OCI-LY7 (cell line): ENCODE data around the gene SSNA1. TPM values are rescaled to one million over a fixed set of nuclear protein-coding genes. Genes with fewer than 3 reads are reported as not detected.

Experiments used
- BruUV-seq: library from RNA; stranded (reverse); fragments of 400-500 nt; replicated peaks from 2 replicates; lab custom pipeline; 2021; lab: Mats Ljungman, UMichigan
- CTCF ChIA-PET: fragments of 300-600 bp; sonication (Branson Sonifier 250); formaldehyde crosslinking; loops from one replicate; lab custom pipeline; 2022; ENCODE audit warnings: antibody characterized with exemption; ENCODE audit not compliant: unreplicated experiment; lab: Charles Lee
- POLR2A ChIA-PET: fragments of 300-600 bp; sonication (Branson Sonifier 250); formaldehyde crosslinking; loops from one replicate; lab custom pipeline; 2022; ENCODE audit warnings: antibody characterized with exemption; lab: Charles Lee
- DNase-seq: peaks from one replicate; pipeline ENCODE4 v3.0.0-alpha.2; 2015; ENCODE audit warnings: low spot score
- H2AFZ ChIP-seq: fragments of 200-600 bp; sonication (generic), shearing (Covaris generic); 2 replicates; pipeline ENCODE4 v1.6.1; 2014; ENCODE audit warnings: mild to moderate bottlenecking, antibody characterized with exemption, low read length, moderate library complexity
- H3K27ac ChIP-seq: fragments of 200-600 bp; sonication (generic); 2 replicates; pipeline ENCODE4 v1.5.1; 2014; ENCODE audit warnings: mixed run types, low read depth, mild to moderate bottlenecking, moderate library complexity, low read length, inconsistent platforms; ENCODE audit not compliant: poor library complexity, severe bottlenecking
- H3K36me3 ChIP-seq: fragments of 200-600 bp; sonication (generic); 2 replicates; pipeline ENCODE4 v1.6.1; 2014; ENCODE audit warnings: mild to moderate bottlenecking, antibody characterized with exemption, low read length, moderate library complexity, mixed read lengths; ENCODE audit not compliant: insufficient read depth
- H3K4me1 ChIP-seq: fragments of 200-600 bp; sonication (generic); 2 replicates; pipeline ENCODE4 v1.5.1; 2014; ENCODE audit warnings: mild to moderate bottlenecking, low read length; ENCODE audit not compliant: insufficient read depth, poor library complexity, severe bottlenecking
- H3K4me2 ChIP-seq: fragments of 200-600 bp; sonication (generic); 2 replicates; pipeline ENCODE4 v1.6.1; 2014; ENCODE audit warnings: mild to moderate bottlenecking, low read length
- H3K4me3 ChIP-seq: fragments of 200-600 bp; sonication (generic); 2 replicates; pipeline ENCODE4 v1.5.1; 2014; ENCODE audit warnings: mild to moderate bottlenecking, low read depth, low read length; ENCODE audit not compliant: poor library complexity, severe bottlenecking
- H3K79me2 ChIP-seq: fragments of 200-600 bp; sonication (generic); 2 replicates; pipeline ENCODE4 v1.6.1; 2016; ENCODE audit warnings: low read depth, mild to moderate bottlenecking, low read length, moderate library complexity, mixed read lengths; ENCODE audit not compliant: insufficient read depth
- H3K9me2 ChIP-seq: fragments of 200-600 bp; sonication (generic); 2 replicates; pipeline ENCODE4 v1.6.1; 2016; ENCODE audit warnings: mild to moderate bottlenecking, low read length, mixed read lengths; ENCODE audit not compliant: insufficient read depth
- H3K9me3 ChIP-seq: fragments of 200-600 bp; sonication (generic); 2 replicates; pipeline ENCODE4 v1.6.1; 2014; ENCODE audit warnings: mild to moderate bottlenecking, mixed run types, low read length, mixed read lengths
- H4K20me1 ChIP-seq: fragments of 200-600 bp; sonication (generic); 2 replicates; pipeline ENCODE4 v1.6.1; 2014; ENCODE audit warnings: mild to moderate bottlenecking, antibody characterized with exemption, low read length, moderate library complexity, mixed read lengths; ENCODE audit not compliant: insufficient read depth
- CTCF ChIP-seq: fragments of 200-600 bp; sonication (generic); conservative IDR thresholded peaks from 2 replicates; pipeline ENCODE4 v1.5.1; 2014; ENCODE audit warnings: mild to moderate bottlenecking, antibody characterized with exemption, low read length, moderate library complexity, mixed read lengths
- EZH2phosphoT487 ChIP-seq: fragments of 200-600 bp; sonication (generic); IDR thresholded peaks from 2 replicates; pipeline ENCODE4 v1.6.1; 2018; ENCODE audit warnings: low read depth, borderline replicate concordance, mild to moderate bottlenecking, mixed run types, antibody characterized with exemption, low read length, moderate library complexity, mixed read lengths
- intact Hi-C: fragments of 100-400 bp; cut with micrococcal nuclease; formaldehyde crosslinking; loops from one replicate; pipeline ENCODE4 v1.10.0; 2022; ENCODE audit not compliant: unreplicated experiment
- total RNA-seq, 2 experiments: library from RNA; depleted of rRNA in 1 of 2; stranded (reverse); fragments of >200 nt in 1 of 2; shearing (Covaris generic) in 1 of 2; gene quantifications; 2 replicates each; pipeline ENCODE4 v1.2.3, GENCODE V29; 2014 to 2022

Gene SSNA1
- total RNA-seq, 2 experiments from 2014 or later: 71.0 to 111 TPM

- no peak for DNase-seq
- no peak overlapping the region for H3K27ac ChIP-seq
- ChIA-PET POLR2A (no interaction called here), CTCF (interaction anchor here (0.5 to 0.7 kb wide), 4 partner anchors 11 to 66 kb away, joined by 3 to 4 read pairs (median 3); no protein-coding TSS in a partner anchor)
- H3K9me3 ChIP-seq: no peaks in the 10 kb centered on the region
- H3K4me3 ChIP-seq: no peak overlapping the region
- H3K9me2 ChIP-seq: no peaks in the 10 kb centered on the region
- H4K20me1 ChIP-seq: no peaks in the 10 kb centered on the region
- intact Hi-C loops: no loop called here
- peaks cover 16% of the 10 kb centered on the region for H3K79me2 ChIP-seq
- H3K4me2 ChIP-seq: no peak overlapping the region
- TF ChIP-seq EZH2phosphoT487 (no peak), CTCF (no peak)
- no TSS peak for BruUV-seq
- H2AFZ ChIP-seq: no peak overlapping the region
- H3K36me3 ChIP-seq: peaks cover 20% of the 10 kb centered on the region; the same call in 1 of the 2 replicates
- H3K4me1 ChIP-seq: peaks cover 12% of the 10 kb centered on the region
These were observed 4.4 kb downstream of the SSNA1 start for GRCh38 chr9:137192859-137193258.

- Histone ChIP-seq H4K20me1 (no peaks in the 10 kb centered on the region), H2AFZ (no peak overlapping the region), H3K79me2 (peaks cover 12% of the 10 kb centered on the region; the same call in 1 of the 2 replicates), H3K9me2 (no peaks in the 10 kb centered on the region), H3K27ac (no peak overlapping the region), H3K4me3 (no peak overlapping the region), H3K36me3 (peaks cover 20% of the 10 kb centered on the region; the same call in 1 of the 2 replicates), H3K9me3 (no peaks in the 10 kb centered on the region), H3K4me2 (no peak overlapping the region), H3K4me1 (peaks cover 12% of the 10 kb centered on the region)
- no peak for DNase-seq
- no peak for TF ChIP-seq CTCF
- TF ChIP-seq EZH2phosphoT487: no peak
- ChIA-PET CTCF (no interaction called here), POLR2A (no interaction called here)
- BruUV-seq: no TSS peak
- intact Hi-C loops: no loop called here
These were observed 5.3 kb downstream of the SSNA1 start for GRCh38 chr9:137193771-137194170.

- Histone ChIP-seq H4K20me1 (no peaks in the 10 kb centered on the region), H3K4me1 (peaks cover 12% of the 10 kb centered on the region), H3K4me3 (no peak overlapping the region), H3K4me2 (no peak overlapping the region), H3K9me2 (no peaks in the 10 kb centered on the region), H3K79me2 (peaks cover 10% of the 10 kb centered on the region; the same call in 1 of the 2 replicates), H3K27ac (no peak overlapping the region), H3K9me3 (no peaks in the 10 kb centered on the region), H2AFZ (no peak overlapping the region), H3K36me3 (peaks cover 20% of the 10 kb centered on the region; the same call in 1 of the 2 replicates)
- no TSS peak for BruUV-seq
- no peak for DNase-seq
- CTCF ChIA-PET: interaction anchor here (0.5 kb wide), 1 partner anchor 166 kb away, joined by 3 read pairs; no protein-coding TSS in a partner anchor
- TF ChIP-seq CTCF: no peak
- intact Hi-C loops: no loop called here
- POLR2A ChIA-PET: no interaction called here
These were observed 5.9 kb downstream of the SSNA1 start for GRCh38 chr9:137194388-137194787.
